Stimulated activated CD4-positive, alpha-beta T cell treated with anti-CD3 and anti-CD28 coated beads, Interleukin-2, amount 100 ng/mL, for 48 hours (primary cell): Measurements from ENCODE around the gene GORASP1.

Experiments
- DNase-seq, 2 donors: peaks; one replicate each; pipeline ENCODE4 v3.0.0-alpha.2; 2020

GORASP1 gene

DNA sequence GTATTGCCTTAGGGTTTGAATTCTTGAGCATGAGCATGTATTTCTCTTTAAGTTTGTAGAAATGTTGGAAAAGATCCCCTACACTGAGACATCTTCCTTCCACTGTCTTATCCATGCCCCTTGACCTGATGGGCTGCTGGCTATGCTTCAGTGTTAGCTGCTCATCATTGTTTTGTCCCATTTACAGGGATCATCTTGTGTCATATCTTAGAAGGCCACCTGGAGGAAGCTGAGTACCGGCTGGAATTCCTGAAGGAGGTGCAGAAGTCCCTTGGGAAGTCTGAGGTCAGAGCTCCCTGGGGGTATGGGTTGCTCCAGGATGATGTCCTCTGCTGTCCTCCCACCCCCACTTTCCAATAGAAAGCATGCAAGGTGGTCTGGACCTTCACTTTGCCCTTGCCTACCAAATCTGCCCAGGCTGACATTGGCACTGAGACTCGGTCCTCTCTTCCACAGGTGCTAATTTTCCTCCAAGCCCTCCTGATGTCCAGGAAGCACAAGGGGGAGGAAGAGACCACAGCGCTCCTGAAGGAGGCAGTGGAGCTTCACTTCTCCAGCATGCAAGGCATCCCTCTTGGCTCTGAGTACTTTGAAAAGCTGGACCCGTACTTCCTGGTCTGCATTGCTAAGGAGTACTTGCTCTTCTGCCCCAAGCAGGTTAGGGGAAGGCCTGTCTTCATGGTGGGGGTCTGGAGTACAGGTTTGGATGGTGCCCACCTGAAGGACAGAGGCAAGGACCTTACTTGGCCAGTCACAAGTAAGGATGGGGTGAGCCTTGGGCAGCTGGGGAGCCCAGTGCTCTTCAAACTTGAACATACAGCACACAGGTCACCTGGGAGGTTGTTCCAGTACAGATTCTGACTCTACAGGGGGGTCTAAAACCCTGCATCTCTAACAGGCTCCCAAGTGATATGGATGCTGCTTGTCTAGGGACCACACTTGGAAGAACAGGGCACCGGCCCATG lies 17.7 kb upstream of the GORASP1 start:
- DNase-seq: no peak

DNA sequence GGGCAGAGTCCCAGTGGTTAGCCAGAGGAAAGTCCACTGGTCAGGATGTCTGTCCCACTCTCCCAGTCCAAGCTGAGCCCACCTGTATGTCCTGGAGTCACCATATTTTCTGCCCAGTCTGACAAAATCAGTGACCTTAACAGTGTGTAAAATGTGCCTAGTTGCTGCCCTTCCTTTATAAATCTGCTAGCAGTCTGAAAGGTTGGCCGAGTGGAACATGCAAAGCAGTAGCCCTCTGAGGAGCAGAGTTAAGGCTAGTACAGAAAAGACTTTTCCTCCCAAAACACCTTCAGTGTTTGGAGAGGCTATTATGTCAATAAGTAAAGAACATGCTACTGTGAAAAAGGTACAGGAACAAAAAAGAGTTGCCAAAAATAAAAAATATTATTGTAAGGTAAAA lies 15.4 kb upstream of the GORASP1 start:
- DNase-seq: no peak

DNA sequence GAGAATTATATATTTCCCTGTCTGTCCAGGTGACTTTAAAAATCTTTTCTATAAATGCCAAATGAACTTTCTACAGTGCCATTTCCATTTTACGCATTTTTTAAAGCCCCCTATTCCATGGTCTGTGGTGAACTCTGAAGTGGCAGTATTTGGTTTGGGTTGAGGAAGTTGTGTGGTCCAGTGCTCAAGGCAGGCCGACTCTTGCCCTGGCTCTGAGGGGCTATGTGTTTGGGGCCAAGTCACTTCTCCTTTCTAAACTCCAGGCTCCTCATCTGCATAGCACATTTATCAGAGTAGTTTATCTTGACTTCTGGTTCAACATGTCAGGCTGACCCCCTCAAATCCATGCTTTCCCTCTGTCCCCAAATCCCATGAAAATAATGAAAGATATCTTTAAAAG lies 14.2 kb upstream of the GORASP1 start:
- no peak for DNase-seq

DNA sequence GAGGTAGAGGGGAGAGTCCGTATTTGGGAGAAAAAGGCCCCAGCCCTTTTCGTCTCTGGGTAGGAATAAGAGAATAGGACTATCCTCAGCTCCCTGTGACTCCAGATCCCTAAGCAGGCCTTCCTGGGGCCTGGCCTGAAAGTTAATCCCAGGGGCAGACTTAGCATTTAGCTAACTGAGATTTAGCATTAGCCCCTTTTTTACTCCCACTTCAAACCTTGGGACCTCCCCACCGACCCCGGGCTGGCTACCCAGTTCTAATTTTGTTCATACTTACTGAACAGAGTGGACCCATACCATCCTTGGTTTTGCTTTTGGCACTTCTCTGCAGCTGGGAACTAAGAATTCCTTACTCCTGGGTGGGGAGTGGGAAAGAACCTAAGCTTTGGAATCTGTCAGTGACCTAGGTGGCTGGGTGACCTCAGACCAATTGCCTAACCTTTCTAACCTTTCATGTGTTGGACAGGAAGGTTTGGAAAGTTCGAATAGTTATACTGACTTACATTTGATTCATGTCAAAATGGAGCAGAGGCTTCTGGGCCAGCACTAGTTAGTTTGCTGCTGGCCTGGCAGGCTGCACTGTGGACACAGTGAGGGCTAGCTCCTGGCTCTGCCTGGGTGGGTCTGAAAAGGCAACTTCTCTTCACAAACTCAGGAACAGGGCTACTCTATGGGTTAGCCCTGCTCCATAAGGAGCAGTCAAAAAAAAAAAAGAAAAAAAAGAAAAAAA lies 11.7 kb upstream of the GORASP1 start:
- no peak for DNase-seq

DNA sequence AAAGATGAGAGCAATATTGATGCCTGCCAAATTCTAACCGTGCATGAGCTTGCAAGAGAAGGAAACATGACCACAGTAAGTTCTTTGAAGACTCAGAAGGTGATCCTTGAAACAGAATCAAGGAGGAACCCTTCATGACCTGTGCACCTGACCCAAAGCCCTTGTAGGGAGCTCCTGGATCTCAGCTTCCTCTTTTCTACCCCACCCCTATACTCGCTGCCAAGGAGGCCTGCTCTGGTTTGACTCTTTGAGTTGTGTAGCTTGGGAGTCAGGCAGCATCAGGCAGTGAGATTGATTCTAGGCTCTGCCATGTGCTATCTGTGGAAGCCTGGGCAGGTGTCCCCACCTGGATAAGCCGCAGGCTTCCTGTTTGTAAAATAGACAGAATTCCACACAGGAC lies 10.7 kb upstream of the GORASP1 start:
- DNase-seq: no peak

DNA sequence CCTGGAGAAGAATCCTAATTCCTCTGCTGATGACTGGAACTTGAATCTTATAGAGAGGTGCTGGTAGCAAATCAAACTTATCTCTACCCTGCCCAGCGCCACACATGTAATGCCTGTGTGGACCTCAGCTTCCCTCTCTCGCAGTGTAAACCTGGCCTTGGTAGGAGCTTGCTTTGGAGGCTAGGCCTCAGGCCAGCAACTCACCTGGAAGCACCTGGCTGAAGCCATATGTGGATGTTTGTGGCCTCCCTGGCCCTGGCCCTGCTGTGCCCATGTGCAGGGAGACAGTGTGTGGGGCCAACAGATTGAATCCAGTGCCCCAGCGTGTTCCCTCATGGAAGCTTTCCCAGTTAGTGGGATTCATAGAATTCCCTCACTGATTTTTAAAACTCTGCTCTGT lies 8.4 kb upstream of the GORASP1 start:
- no peak for DNase-seq

DNA sequence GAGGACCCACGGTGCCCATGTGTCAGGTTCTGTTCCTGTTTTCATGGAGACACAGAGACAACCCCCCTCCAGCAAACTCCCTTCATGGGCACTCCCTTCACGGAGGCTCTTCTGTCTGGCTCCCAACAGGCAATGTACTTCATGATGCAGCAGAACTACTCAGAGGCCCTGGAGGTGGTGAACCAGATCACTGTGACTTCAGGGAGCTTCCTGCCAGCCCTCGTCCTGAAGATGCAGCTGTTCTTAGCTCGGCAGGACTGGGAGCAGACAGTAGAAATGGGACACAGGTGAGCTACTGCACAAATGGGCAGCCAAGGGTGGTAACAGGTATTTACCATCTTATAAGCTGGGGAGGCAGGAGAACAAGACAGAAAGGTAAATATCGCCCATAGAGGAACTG lies 7.0 kb upstream of the GORASP1 start:
- no peak for DNase-seq

DNA sequence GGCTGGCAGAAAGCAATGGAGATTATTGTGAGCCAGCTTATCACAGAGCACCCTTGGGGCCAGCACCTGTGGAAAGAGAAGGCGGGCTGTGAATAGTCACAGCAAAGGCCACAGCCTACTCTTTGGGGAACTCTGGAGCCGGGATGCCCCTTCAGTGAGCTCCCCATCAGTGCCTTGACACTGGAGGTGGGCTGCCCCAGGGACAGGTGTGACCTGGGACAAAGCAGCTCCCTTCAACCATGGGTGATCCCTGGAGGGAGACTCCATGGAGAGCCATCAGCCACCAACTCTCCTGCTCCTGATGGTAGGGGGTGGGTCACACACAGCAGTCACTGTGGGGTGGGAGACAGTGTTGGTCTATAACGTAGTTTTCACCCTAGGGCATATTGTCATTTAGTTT lies 5.9 kb upstream of the GORASP1 start:
- no peak for DNase-seq

DNA sequence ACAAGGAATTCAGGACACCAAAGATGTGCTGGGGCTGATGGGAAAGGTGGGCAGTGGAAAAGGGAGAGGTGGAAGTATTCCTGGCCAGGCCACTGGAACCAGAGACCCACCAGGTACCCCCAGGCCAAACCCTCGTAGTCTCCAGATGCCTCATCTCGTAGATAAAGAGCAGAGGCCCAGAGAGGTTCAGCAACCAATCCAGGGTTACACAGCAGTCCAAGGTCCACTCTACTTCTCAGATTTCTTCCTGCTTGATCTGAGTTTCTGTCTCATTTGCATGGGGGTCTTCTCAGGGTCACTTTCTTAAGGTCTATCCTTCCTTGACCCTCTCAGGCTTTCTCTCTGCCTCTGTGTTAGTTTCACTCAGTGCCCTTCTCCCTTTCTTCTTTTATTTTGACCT lies 5.1 kb upstream of the GORASP1 start:
- no peak for DNase-seq

DNA sequence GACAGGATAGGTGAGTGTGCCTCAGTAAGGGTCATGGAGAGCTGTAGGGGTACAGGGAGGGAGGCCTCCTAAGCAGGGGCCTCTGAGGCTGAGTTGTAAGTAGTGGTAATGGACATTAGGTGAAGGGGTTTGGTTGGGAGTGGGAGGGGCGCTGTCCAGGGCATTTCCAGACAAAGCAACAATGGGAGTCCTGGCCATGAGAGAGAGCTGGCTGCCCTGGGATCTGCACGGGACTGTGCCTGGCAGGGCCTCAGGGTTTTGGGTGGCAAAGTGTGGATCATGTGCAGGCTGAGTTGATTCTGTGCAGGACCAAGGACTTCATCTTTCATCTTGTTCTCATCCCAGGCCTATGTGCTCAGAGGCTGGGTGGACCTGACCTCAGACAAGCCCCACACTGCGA lies 4.7 kb upstream of the GORASP1 start:
- DNase-seq: no peak

DNA sequence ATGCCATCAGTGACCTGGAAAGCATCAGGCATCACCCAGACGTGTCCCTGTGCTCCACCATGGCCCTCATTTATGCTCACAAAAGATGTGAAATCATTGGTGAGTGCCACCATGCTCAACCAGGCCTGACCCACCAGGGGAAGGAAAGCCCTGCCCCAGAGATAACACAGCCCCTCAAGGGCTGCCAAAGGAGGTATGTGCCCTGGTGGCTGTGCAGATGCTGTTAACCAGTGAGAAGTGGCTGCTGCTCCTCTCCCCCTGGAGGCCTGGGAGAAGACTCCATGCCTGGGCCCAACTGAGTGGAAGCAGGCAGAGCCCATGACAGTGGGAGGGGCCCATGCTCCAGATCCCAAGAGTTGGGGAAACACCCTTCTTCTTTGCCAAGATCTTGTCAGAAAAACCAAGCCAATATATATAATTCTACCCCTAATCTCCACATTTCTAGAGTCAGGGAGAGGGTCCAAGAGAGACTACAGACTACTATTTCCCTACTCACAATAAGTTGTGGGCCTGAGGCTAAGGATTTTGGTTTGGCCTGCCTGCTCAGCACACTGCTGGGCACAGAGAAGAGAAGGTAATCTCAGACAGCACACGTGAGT lies 2.7 kb upstream of the GORASP1 start:
- no peak for DNase-seq

DNA sequence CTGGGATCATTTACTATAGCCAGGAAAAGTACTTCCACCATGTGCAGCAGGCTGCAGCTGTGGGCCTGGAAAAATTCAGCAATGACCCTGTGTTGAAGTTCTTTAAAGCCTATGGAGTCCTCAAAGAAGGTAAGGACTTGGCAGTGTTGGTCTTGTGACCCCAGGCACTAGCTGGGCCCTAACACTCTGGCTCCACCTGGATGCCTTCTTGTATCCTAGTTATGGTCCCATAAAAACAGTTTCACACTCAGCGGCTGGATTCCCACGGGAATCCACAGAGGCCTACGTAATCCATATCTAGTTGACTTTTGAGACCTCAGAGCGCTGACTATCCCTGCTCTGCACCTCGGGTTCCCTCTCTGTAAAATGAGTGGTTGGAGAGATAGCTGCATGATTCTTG lies 1.7 kb upstream of the GORASP1 start:
- DNase-seq: no peak

DNA sequence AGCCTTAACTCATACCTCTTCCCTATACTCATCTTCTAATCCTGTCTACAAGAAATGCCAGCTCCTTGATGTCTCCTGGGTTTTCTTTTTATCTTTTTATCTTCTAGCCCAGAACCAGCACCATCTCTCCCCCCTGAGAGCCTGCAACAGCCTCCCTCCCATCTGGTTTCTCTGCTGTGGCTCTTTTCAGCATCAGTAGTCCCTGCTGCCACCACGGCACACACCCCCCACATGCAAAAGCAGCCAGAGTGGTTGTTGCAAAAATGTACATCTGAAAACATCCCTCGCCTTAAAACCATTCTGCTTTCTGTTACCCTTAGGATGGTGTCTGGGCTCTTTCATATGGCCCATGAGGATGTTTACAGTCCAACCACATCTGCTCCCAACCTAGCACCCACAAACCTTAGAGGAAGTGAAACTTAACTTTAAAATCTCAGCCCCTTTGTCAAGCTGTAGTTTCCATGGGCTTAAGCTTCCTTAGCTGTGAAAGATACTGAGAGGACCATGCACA lies 828 bp upstream of the GORASP1 start:
- no peak for DNase-seq

DNA sequence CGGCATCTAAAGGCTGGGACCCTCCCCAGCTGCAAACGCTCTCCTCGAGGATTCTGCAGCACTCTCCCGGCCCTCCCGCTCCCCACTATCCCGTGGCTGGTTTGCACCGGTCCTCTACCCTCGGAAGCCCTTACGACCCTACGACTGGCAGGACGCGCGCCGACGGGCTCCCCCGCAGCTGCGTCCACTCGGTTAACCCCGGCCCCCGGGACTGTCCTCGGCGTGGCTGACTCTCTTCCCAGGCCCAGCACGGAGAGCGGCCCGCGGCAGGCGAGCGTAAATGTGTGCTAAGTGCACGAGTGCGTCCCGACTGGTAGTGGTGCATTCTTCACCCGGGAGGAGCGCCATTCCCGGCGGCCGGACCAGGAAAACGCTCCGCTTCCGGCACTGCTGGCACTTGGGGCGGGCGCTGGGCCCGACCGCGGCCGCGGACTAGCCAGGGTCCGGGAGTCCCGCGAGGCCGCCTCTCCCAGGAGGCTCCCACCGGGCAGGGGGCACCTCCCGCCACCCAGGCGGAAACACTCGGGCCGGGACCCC lies 508 bp downstream of the GORASP1 start:
- DNase-seq: no peak

DNA sequence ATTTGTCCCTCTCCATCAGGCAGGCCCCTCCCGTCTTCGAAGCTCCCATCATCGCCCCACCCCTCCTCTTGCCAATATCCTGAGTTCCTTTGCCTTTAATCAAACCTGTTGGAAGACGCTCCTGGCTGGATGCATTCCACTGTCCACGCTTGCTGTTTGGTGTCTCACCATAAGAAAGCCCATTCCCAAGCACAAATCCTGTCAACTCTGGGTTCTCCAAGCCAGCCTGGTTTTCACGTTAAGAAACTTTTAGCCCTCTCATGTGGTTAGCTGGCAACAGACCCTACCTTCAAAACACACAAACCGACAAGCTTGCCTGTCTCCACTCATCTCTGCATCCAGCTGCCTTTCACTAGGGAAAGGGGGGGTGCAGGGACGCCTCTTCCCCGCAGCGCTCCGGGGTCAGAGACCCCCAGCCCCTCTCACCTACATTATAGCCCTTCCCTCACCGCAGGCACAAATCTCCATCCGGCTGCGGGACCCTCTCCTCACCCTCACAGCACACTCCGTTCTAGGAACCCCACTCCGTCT lies 1.1 kb downstream of the GORASP1 start:
- DNase-seq: no peak

DNA sequence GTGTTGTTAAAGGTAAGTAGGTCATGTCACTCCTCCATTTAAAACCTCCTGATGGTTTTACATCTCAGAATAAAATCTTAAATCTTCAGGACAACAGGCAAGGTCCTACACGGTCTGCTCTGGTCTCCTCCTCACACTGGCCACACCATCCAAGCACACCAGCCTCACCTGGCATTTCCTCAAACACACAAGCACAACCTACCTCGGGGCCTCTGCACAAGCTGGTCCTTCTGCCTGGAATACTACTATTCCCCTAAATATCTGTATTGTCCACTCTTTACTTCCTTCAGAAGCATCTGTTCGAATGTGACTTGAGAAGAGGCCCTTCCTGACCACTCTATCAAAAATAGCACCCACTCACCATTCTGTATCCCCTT lies 1.8 kb downstream of the GORASP1 start:
- DNase-seq: no peak

DNA sequence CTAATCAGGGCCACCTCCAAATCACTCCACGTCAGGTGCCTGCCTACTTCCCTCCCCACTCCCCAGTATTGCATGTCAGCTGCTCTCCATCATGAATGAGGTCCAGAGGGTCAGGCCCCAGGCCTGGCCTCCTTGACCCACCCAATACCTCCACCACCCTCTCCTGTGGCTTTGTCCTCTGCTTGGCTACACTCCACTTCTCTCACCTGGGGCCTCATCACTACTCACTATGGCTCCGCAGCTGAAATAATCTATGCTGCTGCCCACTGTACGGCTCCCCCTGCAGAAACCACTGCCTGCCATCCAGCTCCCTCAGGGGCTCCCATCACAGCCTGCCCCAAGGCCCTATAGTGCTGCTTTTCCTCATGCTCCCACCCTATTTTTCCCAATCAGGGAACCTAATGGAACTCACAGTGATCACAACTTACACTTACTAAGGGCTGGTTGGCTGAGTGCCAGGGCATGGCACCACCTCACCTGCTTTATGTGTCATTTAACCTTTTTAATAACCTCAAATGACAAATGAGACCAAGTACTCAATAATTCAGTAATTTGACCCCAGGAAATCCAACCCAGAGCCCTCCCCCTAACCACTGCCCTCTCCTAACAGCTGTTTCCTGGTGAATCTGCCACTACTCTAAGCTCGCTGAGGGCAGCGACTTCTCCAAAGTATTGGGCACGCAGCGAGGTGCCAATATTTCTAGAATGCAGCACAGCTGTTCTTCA lies 2.3 kb downstream of the GORASP1 start:
- no peak for DNase-seq

DNA sequence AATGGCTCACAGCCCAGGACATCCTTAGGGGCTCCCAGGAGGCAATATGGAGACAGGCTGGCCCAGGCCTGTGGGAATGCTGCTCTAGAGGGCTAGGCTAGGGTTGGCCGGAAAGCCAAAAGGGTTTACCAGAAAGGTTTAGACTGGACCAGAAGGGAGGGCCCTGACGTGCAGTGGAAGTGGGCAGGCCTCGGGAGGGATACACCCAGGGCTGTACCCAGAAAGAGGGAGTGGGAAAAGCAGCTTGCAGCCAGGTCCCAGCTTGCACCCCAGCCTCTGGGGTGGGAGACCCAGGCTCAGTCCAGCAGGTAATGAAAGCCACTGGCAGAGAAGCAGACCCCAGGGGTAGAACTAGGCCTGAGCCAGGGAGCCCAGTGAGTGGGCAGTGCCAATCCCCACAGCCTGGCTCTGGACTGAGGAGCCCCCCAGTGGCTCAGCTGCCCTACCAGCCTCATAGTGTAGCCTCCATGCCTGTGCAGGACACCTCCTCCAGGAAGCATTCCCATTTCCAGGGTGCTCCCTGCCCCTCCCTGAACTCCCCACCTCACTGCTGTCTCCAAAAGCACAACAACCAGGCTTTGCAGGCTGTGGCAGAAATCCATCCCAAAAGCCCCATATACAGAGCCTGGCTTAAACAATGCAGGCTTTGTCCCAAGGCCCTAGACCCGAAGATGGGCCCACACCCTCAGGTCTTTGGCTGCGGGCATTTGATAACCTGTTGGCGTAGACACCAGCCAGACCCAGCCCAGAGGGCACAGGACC lies 3.5 kb downstream of the GORASP1 start:
- DNase-seq: no peak

DNA sequence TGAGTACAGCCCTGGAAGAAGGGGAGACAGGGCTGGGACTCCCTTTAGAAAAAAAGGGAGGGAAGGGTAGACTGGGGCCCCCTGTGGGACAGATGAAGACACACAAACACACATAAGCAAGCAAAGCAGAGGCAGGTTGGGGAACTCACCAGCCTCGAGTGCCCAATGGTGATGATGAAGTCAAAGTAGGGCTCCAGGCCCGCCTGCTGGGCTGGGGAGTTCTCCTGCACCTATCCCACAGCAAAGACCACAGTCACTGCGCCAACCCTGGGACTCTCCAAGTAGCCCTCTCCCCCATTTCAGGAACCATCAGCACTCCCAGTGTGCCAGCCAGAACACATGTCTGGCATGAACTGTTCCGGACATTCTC lies 4.1 kb downstream of the GORASP1 start:
- no peak for DNase-seq

DNA sequence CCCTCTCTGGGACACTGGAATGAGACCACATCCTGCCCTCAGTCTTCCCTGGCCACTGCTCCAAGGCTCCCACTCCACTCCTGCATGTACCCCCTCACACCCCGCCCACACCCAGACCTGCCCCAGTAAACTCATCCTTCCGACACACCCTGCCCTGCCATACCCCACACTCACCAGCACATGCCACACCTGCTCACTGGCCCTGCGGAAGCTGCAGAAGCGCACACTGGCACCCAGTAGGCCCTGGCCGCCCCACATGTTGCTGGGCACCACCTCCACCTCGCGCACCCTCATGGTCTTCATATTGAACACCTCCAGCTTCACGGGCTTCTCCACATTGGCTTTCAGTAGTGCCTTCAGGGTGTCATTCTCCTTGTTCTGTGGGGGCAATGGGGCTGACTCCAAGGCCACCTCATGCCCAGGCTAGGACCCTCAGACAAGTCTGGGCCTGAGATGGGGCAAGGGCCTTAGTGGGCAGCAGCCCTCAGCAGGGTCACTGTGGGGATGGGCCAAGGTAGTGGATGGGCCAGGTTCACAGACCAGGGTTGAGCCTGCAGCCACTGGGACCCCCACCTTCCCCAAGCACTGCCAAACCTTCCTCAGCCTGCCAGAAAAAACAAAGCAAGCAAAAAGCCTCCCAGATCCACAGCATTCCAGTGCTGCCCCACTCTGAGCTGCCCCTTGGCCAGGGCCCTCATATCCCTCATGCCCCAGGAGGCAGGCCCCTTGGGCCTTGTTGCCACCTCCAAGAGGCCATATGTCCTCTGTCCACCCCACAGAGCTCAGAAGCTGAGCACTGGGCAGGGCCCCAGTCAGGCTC lies 4.7 kb downstream of the GORASP1 start:
- DNase-seq: no peak
